HepG2 (cell line): ENCODE results near the gene ARF6. TPM values are rescaled to one million over a fixed set of nuclear protein-coding genes. Genes with fewer than 3 reads are reported as not detected.

Source experiments
- ATAC-seq: fragments of 200-7000 bp; cut with Tn5 transposase; 3 replicates; pipeline ENCODE4 v1.9.1; 2020; ENCODE audit warnings: mild to moderate bottlenecking, moderate library complexity
- BruUV-seq: library from RNA; stranded (reverse); fragments of 400-500 nt; replicated peaks from 2 replicates; lab custom pipeline; 2021; lab: Mats Ljungman, UMichigan
- CTCF ChIA-PET: fragments of 300-600 bp; formaldehyde crosslinking; extraction: SDS; loops from one replicate; lab custom pipeline; 2021; ENCODE audit warnings: low total read pairs, inconsistent platforms, low intra/inter-chr PET ratio; lab: Yijun Ruan, JAX
- POLR2A ChIA-PET: fragments of 350-600 bp; sonication (Branson Sonifier 250); formaldehyde crosslinking; loops from one replicate; lab custom pipeline; 2020; ENCODE audit warnings: antibody characterized with exemption, inconsistent platforms; lab: Yijun Ruan, JAX
- DNase-seq: peaks from one replicate; pipeline ENCODE4 v3.0.0-alpha.2; 2015; ENCODE audit warnings: low spot score
- FAIRE-seq: peaks from 3 replicates; lab custom pipeline; 2011; peaks lifted over from hg19 to GRCh38; lab: Jason Lieb, UNC
- H2AFZ ChIP-seq: one replicate; pipeline ENCODE4 v1.6.1; 2011; ENCODE audit warnings: low read length, inconsistent platforms
- H3K27ac ChIP-seq: fragments of 300-600 bp; 3 replicates; pipeline ENCODE4 v1.8.0; 2011; ENCODE audit warnings: mixed run types, mild to moderate bottlenecking, mixed read lengths, low read length, inconsistent platforms; ENCODE audit not compliant: insufficient read depth; ENCODE audit errors: extremely low read length
- H3K27me3 ChIP-seq, 2 experiments: fragments of 200-600 bp in 1 of 2; 2 replicates in 1 of 2; 3 replicates in 1 of 2; pipeline versions ENCODE4 v1.6.0 to v1.8.0; 2011; ENCODE audit warnings: low read length in 2 of 2, mild to moderate bottlenecking in 2 of 2, moderate library complexity in 2 of 2, inconsistent platforms in 1 of 2; ENCODE audit not compliant: insufficient read depth in 2 of 2, control insufficient read depth in 1 of 2
- H3K36me3 ChIP-seq, 2 experiments: fragments of 200-600 bp in 1 of 2; replicated peaks in 1 of 2; 2 replicates in 1 of 2; 3 replicates in 1 of 2; pipeline versions ENCODE4 v1.5.1 to v1.8.0; 2011; ENCODE audit warnings: low read length in 2 of 2, inconsistent platforms in 1 of 2; ENCODE audit not compliant: insufficient read depth in 2 of 2, control insufficient read depth in 1 of 2
- H3K4me1 ChIP-seq: 2 replicates; pipeline ENCODE4 v1.5.1; 2012; ENCODE audit warnings: low read length, inconsistent platforms; ENCODE audit not compliant: insufficient read depth
- H3K4me2 ChIP-seq: 2 replicates; pipeline ENCODE4 v1.6.0; 2011; ENCODE audit warnings: low read depth, low read length, inconsistent platforms
- H3K4me3 ChIP-seq, 3 experiments: fragments of 200-600 bp in 1 of 3; sonication (generic), shearing (Covaris generic) in 1 of 3; replicated peaks in 1 of 3; 2 replicates each; pipeline ENCODE4 v1.5.1; 2011 to 2016; ENCODE audit warnings: low read length in 3 of 3, inconsistent platforms in 2 of 3, low read depth in 2 of 3, mild to moderate bottlenecking in 2 of 3, control low read depth in 1 of 3, mixed read lengths in 1 of 3; ENCODE audit not compliant: insufficient read depth in 1 of 3
- H3K79me2 ChIP-seq: one replicate; pipeline ENCODE4 v1.6.1; 2011; ENCODE audit warnings: low read length, inconsistent platforms; ENCODE audit not compliant: insufficient read depth
- H3K9ac ChIP-seq: 2 replicates; pipeline ENCODE4 v1.6.0; 2011; ENCODE audit warnings: mild to moderate bottlenecking, low read depth, low read length, inconsistent platforms; ENCODE audit not compliant: insufficient read depth
- H3K9me3 ChIP-seq: 2 replicates; pipeline ENCODE4 v1.5.1; 2012; ENCODE audit warnings: mild to moderate bottlenecking, low read length
- H4K20me1 ChIP-seq: 2 replicates; pipeline ENCODE4 v1.6.0; 2011; ENCODE audit warnings: inconsistent platforms, mild to moderate bottlenecking, low read length, moderate library complexity; ENCODE audit not compliant: insufficient read depth
- ARID5B ChIP-seq: IDR thresholded peaks from 2 replicates; pipeline ENCODE4 v1.4.0; 2020; ENCODE audit warnings: mild to moderate bottlenecking, missing genetic modification reagents
- ATF7-NPFF ChIP-seq: sonication (generic); formaldehyde crosslinking; IDR thresholded peaks from 2 replicates; pipeline ENCODE4 v1.8.1; 2023; ENCODE audit warnings: mild to moderate bottlenecking, low read depth, missing genetic modification reagents, moderate library complexity
- HNRNPK ChIP-seq: fragments of 200-400 bp; formaldehyde crosslinking; IDR thresholded peaks from 2 replicates; pipeline ENCODE4 v1.6.1; 2018; ENCODE audit warnings: low read length, low read depth, moderate library complexity, mild to moderate bottlenecking; ENCODE audit not compliant: poor library complexity, severe bottlenecking
- JARID2 ChIP-seq: sonication (generic); formaldehyde crosslinking; IDR thresholded peaks from 2 replicates; pipeline ENCODE4 v1.8.1; 2023; ENCODE audit warnings: missing genetic modification reagents, inconsistent platforms; ENCODE audit not compliant: insufficient replicate concordance
- SMYD3 ChIP-seq: sonication (generic); formaldehyde crosslinking; IDR thresholded peaks from 2 replicates; pipeline ENCODE4 v1.8.1; 2023; ENCODE audit warnings: mild to moderate bottlenecking, missing genetic modification reagents
- SUZ12 ChIP-seq: fragments of 150-350 bp; IDR thresholded peaks from 2 replicates; pipeline ENCODE4 v1.6.1; 2014; ENCODE audit warnings: low read depth, low read length
- ZFX ChIP-seq: sonication (generic); formaldehyde crosslinking; IDR thresholded peaks from 2 replicates; pipeline ENCODE4 v1.4.0; 2020; ENCODE audit warnings: mild to moderate bottlenecking, low read depth, missing genetic modification reagents, moderate library complexity
- ZNF777 ChIP-seq: sonication (generic); formaldehyde crosslinking; IDR thresholded peaks from 2 replicates; pipeline ENCODE4 v1.4.0; 2020; ENCODE audit warnings: missing genetic modification reagents
- ZNF850 ChIP-seq: sonication (generic); formaldehyde crosslinking; conservative IDR thresholded peaks from 2 replicates; pipeline ENCODE4 v1.9.0; 2021; ENCODE audit warnings: mild to moderate bottlenecking, missing genetic modification reagents
- ZSCAN30 ChIP-seq: sonication (generic); formaldehyde crosslinking; IDR thresholded peaks from 2 replicates; pipeline ENCODE4 v1.5.0; 2020; ENCODE audit warnings: mild to moderate bottlenecking, missing genetic modification reagents
- WGBS: methylation state at CpG from one replicate; pipeline ENCODE4 v1.1.6; 2017; ENCODE audit warnings: low lambda C conversion rate; 5-methylcytosine and 5-hydroxymethylcytosine counted together
- in situ Hi-C: cut with HindIII; loops from 2 replicates; pipeline ENCODE4 v1.10.0; 2017; ENCODE audit warnings: low pct_unique_long_range_greater_than_20kb; ENCODE audit not compliant: extremely low pct_ligation_motif_present
- intact Hi-C: fragments of 100-400 bp; cut with micrococcal nuclease; formaldehyde crosslinking; loops from one replicate; pipeline ENCODE4 v1.10.0; 2022; ENCODE audit not compliant: unreplicated experiment
- polyA plus RNA-seq, 8 experiments: library from polyadenylated mRNA; depleted of rRNA in 3 of 8; stranded (reverse) in 7 of 8; unstranded in 1 of 8; fragments of >200 nt; fragmentation: Illumina TruSeq in 4 of 8; extraction: Trizol in 4 of 8; gene quantifications; 2 replicates each; pipeline versions ENCODE4 v1.2.1 to v1.2.3, GENCODE V29; 2011 to 2016; ENCODE audit warnings: low read depth in 4 of 8, missing spikeins in 1 of 8, mixed read lengths in 1 of 8; ENCODE audit not compliant: insufficient read depth in 1 of 8
- total RNA-seq, 5 experiments: library from RNA; depleted of rRNA; stranded (reverse); fragments of >200 nt; fragmentation: Illumina TruSeq; extraction: Trizol; gene quantifications; 2 replicates each; pipeline ENCODE4 v1.2.3, GENCODE V29; 2016; ENCODE audit warnings: low read depth in 1 of 5
- TF ChIP-seq, protein P1 (sequence below), 2 experiments: IDR thresholded peaks; 2 replicates each; pipeline ENCODE4 v1.6.1; 2011 to 2012; ENCODE audit warnings: low read length in 2 of 2, borderline replicate concordance in 1 of 2, low read depth in 1 of 2, mild to moderate bottlenecking in 1 of 2, moderate library complexity in 1 of 2

Gene ARF6
- total and polyA plus RNA-seq, 2 of the 13 experiments (the other 11 are each of a cell fraction or from before 2014, with no cell fraction given), result 12.7 to 31.9 TPM

DNA sequence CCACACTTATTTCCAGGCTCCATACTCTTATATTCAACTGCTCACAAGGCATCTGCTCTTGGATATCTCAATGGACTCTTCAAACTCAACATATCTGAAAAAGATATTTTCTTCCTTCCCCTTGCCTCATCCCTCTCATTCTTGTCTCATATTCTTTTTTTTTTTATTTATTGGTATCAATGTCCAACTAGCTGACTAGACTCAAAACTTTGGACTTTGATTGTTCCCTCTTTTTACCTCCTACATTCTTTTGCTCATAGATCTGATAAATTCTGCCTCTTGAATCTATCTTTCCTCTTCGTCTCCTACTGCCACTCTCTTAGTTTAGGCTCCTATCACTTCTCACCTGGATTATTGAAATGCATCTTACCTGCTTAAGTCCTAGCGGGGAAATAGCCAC lies 25.8 kb downstream of the ARF6 start:
- H3K9me3 ChIP-seq, result no peaks in the 10 kb centered on the region
- TF ChIP-seq SUZ12, result no peak
- no peak for TF ChIP-seq ZFX (CRISPR knock-in tag)
- no peak for TF ChIP-seq ARID5B (CRISPR knock-in tag)
- TF ChIP-seq, protein P1, sequence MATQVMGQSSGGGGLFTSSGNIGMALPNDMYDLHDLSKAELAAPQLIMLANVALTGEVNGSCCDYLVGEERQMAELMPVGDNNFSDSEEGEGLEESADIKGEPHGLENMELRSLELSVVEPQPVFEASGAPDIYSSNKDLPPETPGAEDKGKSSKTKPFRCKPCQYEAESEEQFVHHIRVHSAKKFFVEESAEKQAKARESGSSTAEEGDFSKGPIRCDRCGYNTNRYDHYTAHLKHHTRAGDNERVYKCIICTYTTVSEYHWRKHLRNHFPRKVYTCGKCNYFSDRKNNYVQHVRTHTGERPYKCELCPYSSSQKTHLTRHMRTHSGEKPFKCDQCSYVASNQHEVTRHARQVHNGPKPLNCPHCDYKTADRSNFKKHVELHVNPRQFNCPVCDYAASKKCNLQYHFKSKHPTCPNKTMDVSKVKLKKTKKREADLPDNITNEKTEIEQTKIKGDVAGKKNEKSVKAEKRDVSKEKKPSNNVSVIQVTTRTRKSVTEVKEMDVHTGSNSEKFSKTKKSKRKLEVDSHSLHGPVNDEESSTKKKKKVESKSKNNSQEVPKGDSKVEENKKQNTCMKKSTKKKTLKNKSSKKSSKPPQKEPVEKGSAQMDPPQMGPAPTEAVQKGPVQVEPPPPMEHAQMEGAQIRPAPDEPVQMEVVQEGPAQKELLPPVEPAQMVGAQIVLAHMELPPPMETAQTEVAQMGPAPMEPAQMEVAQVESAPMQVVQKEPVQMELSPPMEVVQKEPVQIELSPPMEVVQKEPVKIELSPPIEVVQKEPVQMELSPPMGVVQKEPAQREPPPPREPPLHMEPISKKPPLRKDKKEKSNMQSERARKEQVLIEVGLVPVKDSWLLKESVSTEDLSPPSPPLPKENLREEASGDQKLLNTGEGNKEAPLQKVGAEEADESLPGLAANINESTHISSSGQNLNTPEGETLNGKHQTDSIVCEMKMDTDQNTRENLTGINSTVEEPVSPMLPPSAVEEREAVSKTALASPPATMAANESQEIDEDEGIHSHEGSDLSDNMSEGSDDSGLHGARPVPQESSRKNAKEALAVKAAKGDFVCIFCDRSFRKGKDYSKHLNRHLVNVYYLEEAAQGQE (IDR thresholded peaks at IDR 0.05; ENCODE audit: borderline replicate concordance in 1 of 2, low read depth in 1 of 2, low read length in 2 of 2), result no peak
- no peak for TF ChIP-seq SMYD3 (CRISPR knock-in tag)
- TF ChIP-seq JARID2 (CRISPR knock-in tag), result no peak
- TF ChIP-seq HNRNPK, result no peak
- no peak for TF ChIP-seq ATF7-NPFF (CRISPR knock-in tag)
- no peak for TF ChIP-seq ZSCAN30 (CRISPR knock-in tag)
- TF ChIP-seq ZNF777 (CRISPR knock-in tag), result no peak
- TF ChIP-seq ZNF850 (CRISPR knock-in tag), result no peak
- CTCF ChIA-PET, result no interaction called here
- no peaks in the 10 kb centered on the region for H3K36me3 ChIP-seq
- POLR2A ChIA-PET, result no interaction called here
- 71% methylated on average over 2 of the region's 2 CpGs for WGBS
- no peak overlapping the region for H3K4me3 ChIP-seq
- no peak overlapping the region for H3K9ac ChIP-seq
- in situ Hi-C loops (no loop called here), intact Hi-C loops (no loop called here)
- no peaks in the 10 kb centered on the region for H4K20me1 ChIP-seq
- no TSS peak for BruUV-seq
- H2AFZ ChIP-seq, result no peak overlapping the region
- ATAC-seq (no peak), DNase-seq (no peak), FAIRE-seq (no peak)
- no peaks in the 10 kb centered on the region for H3K79me2 ChIP-seq
- H3K27me3 ChIP-seq, result no peaks in the 10 kb centered on the region
- peaks cover 9% of the 10 kb centered on the region for H3K4me1 ChIP-seq
- no peak overlapping the region for H3K4me2 ChIP-seq
- no peak overlapping the region for H3K27ac ChIP-seq
